OCI-LY7 (cell line): Measurements from ENCODE around the gene PABPC1L. TPM values are rescaled to one million over a fixed set of nuclear protein-coding genes. Genes with fewer than 3 reads are reported as not detected.
A peak's percentile ranks its signal among the peaks of the same experiment; 100 is the strongest.

Experiments
- BruUV-seq: library from RNA; stranded (reverse); fragments of 400-500 nt; replicated peaks from 2 replicates; lab custom pipeline; 2021; lab: Mats Ljungman, UMichigan
- CTCF ChIA-PET: fragments of 300-600 bp; sonication (Branson Sonifier 250); formaldehyde crosslinking; loops from one replicate; lab custom pipeline; 2022; ENCODE audit warnings: antibody characterized with exemption; ENCODE audit not compliant: unreplicated experiment; lab: Charles Lee
- POLR2A ChIA-PET: fragments of 300-600 bp; sonication (Branson Sonifier 250); formaldehyde crosslinking; loops from one replicate; lab custom pipeline; 2022; ENCODE audit warnings: antibody characterized with exemption; lab: Charles Lee
- DNase-seq: peaks from one replicate; pipeline ENCODE4 v3.0.0-alpha.2; 2015; ENCODE audit warnings: low spot score
- H2AFZ ChIP-seq: fragments of 200-600 bp; sonication (generic), shearing (Covaris generic); 2 replicates; pipeline ENCODE4 v1.6.1; 2014; ENCODE audit warnings: mild to moderate bottlenecking, antibody characterized with exemption, low read length, moderate library complexity
- H3K27ac ChIP-seq: fragments of 200-600 bp; sonication (generic); 2 replicates; pipeline ENCODE4 v1.5.1; 2014; ENCODE audit warnings: mixed run types, low read depth, mild to moderate bottlenecking, moderate library complexity, low read length, inconsistent platforms; ENCODE audit not compliant: poor library complexity, severe bottlenecking
- H3K36me3 ChIP-seq: fragments of 200-600 bp; sonication (generic); 2 replicates; pipeline ENCODE4 v1.6.1; 2014; ENCODE audit warnings: mild to moderate bottlenecking, antibody characterized with exemption, low read length, moderate library complexity, mixed read lengths; ENCODE audit not compliant: insufficient read depth
- H3K4me1 ChIP-seq: fragments of 200-600 bp; sonication (generic); 2 replicates; pipeline ENCODE4 v1.5.1; 2014; ENCODE audit warnings: mild to moderate bottlenecking, low read length; ENCODE audit not compliant: insufficient read depth, poor library complexity, severe bottlenecking
- H3K4me2 ChIP-seq: fragments of 200-600 bp; sonication (generic); 2 replicates; pipeline ENCODE4 v1.6.1; 2014; ENCODE audit warnings: mild to moderate bottlenecking, low read length
- H3K4me3 ChIP-seq: fragments of 200-600 bp; sonication (generic); 2 replicates; pipeline ENCODE4 v1.5.1; 2014; ENCODE audit warnings: mild to moderate bottlenecking, low read depth, low read length; ENCODE audit not compliant: poor library complexity, severe bottlenecking
- H3K79me2 ChIP-seq: fragments of 200-600 bp; sonication (generic); 2 replicates; pipeline ENCODE4 v1.6.1; 2016; ENCODE audit warnings: low read depth, mild to moderate bottlenecking, low read length, moderate library complexity, mixed read lengths; ENCODE audit not compliant: insufficient read depth
- H3K9me2 ChIP-seq: fragments of 200-600 bp; sonication (generic); 2 replicates; pipeline ENCODE4 v1.6.1; 2016; ENCODE audit warnings: mild to moderate bottlenecking, low read length, mixed read lengths; ENCODE audit not compliant: insufficient read depth
- H3K9me3 ChIP-seq: fragments of 200-600 bp; sonication (generic); 2 replicates; pipeline ENCODE4 v1.6.1; 2014; ENCODE audit warnings: mild to moderate bottlenecking, mixed run types, low read length, mixed read lengths
- H4K20me1 ChIP-seq: fragments of 200-600 bp; sonication (generic); 2 replicates; pipeline ENCODE4 v1.6.1; 2014; ENCODE audit warnings: mild to moderate bottlenecking, antibody characterized with exemption, low read length, moderate library complexity, mixed read lengths; ENCODE audit not compliant: insufficient read depth
- EZH2phosphoT487 ChIP-seq: fragments of 200-600 bp; sonication (generic); IDR thresholded peaks from 2 replicates; pipeline ENCODE4 v1.6.1; 2018; ENCODE audit warnings: low read depth, borderline replicate concordance, mild to moderate bottlenecking, mixed run types, antibody characterized with exemption, low read length, moderate library complexity, mixed read lengths
- intact Hi-C: fragments of 100-400 bp; cut with micrococcal nuclease; formaldehyde crosslinking; loops from one replicate; pipeline ENCODE4 v1.10.0; 2022; ENCODE audit not compliant: unreplicated experiment
- total RNA-seq, 2 experiments: library from RNA; depleted of rRNA in 1 of 2; stranded (reverse); fragments of >200 nt in 1 of 2; shearing (Covaris generic) in 1 of 2; gene quantifications; 2 replicates each; pipeline ENCODE4 v1.2.3, GENCODE V29; 2014 to 2022
- TF ChIP-seq, protein P1 (sequence below): fragments of 200-600 bp; sonication (generic); conservative IDR thresholded peaks from 2 replicates; pipeline ENCODE4 v1.5.1; 2014; ENCODE audit warnings: mild to moderate bottlenecking, antibody characterized with exemption, low read length, moderate library complexity, mixed read lengths

Gene PABPC1L
- total RNA-seq, 2 experiments from 2014 or later, result 58.7 to 171 TPM

DNA sequence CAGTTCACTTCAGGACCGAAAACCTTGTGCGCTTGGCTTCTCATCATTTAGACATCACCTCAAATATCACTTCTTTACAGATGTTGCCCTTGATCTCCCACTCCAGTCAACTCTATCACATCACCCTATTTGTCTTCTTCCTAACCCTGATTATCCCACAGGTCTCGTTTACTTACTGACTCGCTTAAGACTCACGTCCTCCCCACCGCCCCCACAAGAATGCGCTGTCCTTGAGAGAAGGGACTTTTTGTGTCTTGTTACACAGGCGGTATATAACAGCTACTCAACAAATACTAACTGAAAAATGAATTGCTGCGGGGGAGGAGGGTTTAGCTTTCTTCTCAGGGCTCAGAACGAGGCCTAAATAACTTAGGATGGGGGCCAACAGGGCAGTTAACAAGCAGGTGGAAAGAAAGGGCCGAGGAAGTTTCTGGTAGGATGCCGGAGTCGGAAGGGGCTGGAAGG, 49.8 kb downstream of the PABPC1L start:
- BruUV-seq, result no TSS peak
- peak overlapping the region; percentile 34 for H3K27ac ChIP-seq
- TF ChIP-seq EZH2phosphoT487, result no peak
- TF ChIP-seq, protein P1, sequence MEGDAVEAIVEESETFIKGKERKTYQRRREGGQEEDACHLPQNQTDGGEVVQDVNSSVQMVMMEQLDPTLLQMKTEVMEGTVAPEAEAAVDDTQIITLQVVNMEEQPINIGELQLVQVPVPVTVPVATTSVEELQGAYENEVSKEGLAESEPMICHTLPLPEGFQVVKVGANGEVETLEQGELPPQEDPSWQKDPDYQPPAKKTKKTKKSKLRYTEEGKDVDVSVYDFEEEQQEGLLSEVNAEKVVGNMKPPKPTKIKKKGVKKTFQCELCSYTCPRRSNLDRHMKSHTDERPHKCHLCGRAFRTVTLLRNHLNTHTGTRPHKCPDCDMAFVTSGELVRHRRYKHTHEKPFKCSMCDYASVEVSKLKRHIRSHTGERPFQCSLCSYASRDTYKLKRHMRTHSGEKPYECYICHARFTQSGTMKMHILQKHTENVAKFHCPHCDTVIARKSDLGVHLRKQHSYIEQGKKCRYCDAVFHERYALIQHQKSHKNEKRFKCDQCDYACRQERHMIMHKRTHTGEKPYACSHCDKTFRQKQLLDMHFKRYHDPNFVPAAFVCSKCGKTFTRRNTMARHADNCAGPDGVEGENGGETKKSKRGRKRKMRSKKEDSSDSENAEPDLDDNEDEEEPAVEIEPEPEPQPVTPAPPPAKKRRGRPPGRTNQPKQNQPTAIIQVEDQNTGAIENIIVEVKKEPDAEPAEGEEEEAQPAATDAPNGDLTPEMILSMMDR, result peak; percentile 39; the same call in 1 of the 2 replicates
- DNase-seq, result peak; percentile 55
- H3K4me3 ChIP-seq, result peak overlapping the region; percentile 81
- H3K9me2 ChIP-seq, result no peaks in the 10 kb centered on the region
- peaks cover 5% of the 10 kb centered on the region; the same call in 1 of the 2 replicates for H4K20me1 ChIP-seq
- intact Hi-C loops, result loop anchor here (10.0 kb wide), 1 partner anchor 375 kb away; the partner anchor contains the start of gene PKIG
- CTCF ChIA-PET, result interaction anchor here (0.6 kb wide), 1 partner anchor 51 kb away, joined by 3 read pairs; no protein-coding TSS in a partner anchor
- peaks cover 37% of the 10 kb centered on the region for H3K79me2 ChIP-seq
- H3K4me1 ChIP-seq, result peaks cover 67% of the 10 kb centered on the region
- no peak overlapping the region; the same call in 1 of the 2 replicates for H2AFZ ChIP-seq
- H3K9me3 ChIP-seq, result no peaks in the 10 kb centered on the region
- POLR2A ChIA-PET, result interaction anchor here (1.2 to 2.8 kb wide), 6 partner anchors 11 to 19 kb away, joined by 3 to 17 read pairs (median 4); no protein-coding TSS in a partner anchor
- H3K36me3 ChIP-seq, result peaks cover 40% of the 10 kb centered on the region
- peak overlapping the region; percentile 82 for H3K4me2 ChIP-seq

DNA sequence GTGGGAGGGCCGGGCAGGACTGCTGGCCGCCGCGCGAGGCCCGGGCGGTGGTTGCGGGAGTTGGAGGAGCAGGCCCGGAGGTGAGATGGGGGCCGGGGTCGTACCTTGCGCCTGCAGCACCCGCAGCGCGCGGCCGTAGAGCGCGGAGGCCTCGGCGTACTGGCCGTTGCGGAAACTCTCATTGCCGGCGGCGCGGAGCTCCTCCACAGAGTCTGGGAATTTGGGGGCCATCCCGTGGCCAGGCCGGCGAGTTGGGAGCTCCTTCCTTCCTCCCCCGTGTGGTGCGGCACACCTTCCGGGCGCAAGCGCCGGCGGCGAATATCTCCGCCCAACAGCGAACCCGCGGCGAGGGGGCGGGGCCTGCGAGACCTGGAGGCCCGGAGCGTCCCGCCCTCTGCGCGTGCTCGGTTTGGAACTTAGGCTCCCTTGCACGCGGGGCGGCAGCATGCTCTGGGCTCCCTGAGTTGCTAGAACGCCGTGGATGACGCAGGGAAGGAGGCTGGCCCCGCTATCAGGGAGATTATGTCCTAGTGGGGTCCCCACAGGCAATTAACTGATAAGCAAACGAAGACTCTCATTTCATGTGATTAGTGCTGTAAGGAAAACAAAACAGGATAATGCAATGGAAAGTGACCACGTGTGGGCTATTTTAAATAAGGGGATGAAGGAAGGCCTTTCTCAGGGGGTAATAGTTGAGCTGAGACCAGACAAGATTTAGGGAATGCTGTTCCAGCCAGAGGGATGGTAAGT, 50.4 kb downstream of the PABPC1L start, which contains the start of gene TOMM34:
TOMM34 (minus strand) TSS at position 295 of the 750 bp plus-strand sequence; CDS start at position 231, 64 bp downstream.
- H4K20me1 ChIP-seq, result peaks cover 5% of the 10 kb centered on the region; the same call in 1 of the 2 replicates
- H3K79me2 ChIP-seq, result peaks cover 37% of the 10 kb centered on the region
- no TSS peak for BruUV-seq
- H3K9me2 ChIP-seq, result no peaks in the 10 kb centered on the region
- H3K9me3 ChIP-seq, result no peaks in the 10 kb centered on the region
- H2AFZ ChIP-seq, result peak within 1 kb of the TSS; percentile 76
- H3K4me1 ChIP-seq, result peaks cover 68% of the 10 kb centered on the region
- H3K36me3 ChIP-seq, result peaks cover 34% of the 10 kb centered on the region
- no peak for TF ChIP-seq EZH2phosphoT487
- TF ChIP-seq, protein P1, result peak; percentile 16; the same call in 1 of the 2 replicates
- H3K4me2 ChIP-seq, result peak within 1 kb of the TSS; percentile 82
- CTCF ChIA-PET, result interaction anchor here (0.6 kb wide), 1 partner anchor 51 kb away, joined by 3 read pairs; no protein-coding TSS in a partner anchor
- DNase-seq, result peak; percentile 96
- peak within 1 kb of the TSS; percentile 34 for H3K27ac ChIP-seq
- intact Hi-C loops, result loop anchor here (10.0 kb wide), 1 partner anchor 375 kb away; the partner anchor contains the start of gene PKIG
- peak within 1 kb of the TSS; percentile 81 for H3K4me3 ChIP-seq
- POLR2A ChIA-PET, result interaction anchor here (0.6 to 2.8 kb wide), 8 partner anchors 10 to 431 kb away, joined by 3 to 17 read pairs (median 4); no protein-coding TSS in a partner anchor
